KBM-7 (cell line): Measurements from ENCODE around the gene GUK1.
A peak's percentile ranks its signal among the peaks of the same experiment; 100 is the strongest.
"Not testable (repeated sequence)": the region's sequence is repeated elsewhere in the genome, so short reads cannot be mapped to it uniquely, and the experiment has no call there.

Experiments used
- DNase-seq: peaks from one replicate; pipeline ENCODE4 v3.0.0-alpha.2; 2015
- in situ Hi-C: fragments of 300-500 bp; cut with MboI; formaldehyde crosslinking; loops from 2 replicates; pipeline ENCODE4 v1.14.3; 2020; ENCODE audit warnings: low sequenced_read_pairs, low pct_unique_long_range_greater_than_20kb, mixed read lengths

The GUK1 gene

DNA sequence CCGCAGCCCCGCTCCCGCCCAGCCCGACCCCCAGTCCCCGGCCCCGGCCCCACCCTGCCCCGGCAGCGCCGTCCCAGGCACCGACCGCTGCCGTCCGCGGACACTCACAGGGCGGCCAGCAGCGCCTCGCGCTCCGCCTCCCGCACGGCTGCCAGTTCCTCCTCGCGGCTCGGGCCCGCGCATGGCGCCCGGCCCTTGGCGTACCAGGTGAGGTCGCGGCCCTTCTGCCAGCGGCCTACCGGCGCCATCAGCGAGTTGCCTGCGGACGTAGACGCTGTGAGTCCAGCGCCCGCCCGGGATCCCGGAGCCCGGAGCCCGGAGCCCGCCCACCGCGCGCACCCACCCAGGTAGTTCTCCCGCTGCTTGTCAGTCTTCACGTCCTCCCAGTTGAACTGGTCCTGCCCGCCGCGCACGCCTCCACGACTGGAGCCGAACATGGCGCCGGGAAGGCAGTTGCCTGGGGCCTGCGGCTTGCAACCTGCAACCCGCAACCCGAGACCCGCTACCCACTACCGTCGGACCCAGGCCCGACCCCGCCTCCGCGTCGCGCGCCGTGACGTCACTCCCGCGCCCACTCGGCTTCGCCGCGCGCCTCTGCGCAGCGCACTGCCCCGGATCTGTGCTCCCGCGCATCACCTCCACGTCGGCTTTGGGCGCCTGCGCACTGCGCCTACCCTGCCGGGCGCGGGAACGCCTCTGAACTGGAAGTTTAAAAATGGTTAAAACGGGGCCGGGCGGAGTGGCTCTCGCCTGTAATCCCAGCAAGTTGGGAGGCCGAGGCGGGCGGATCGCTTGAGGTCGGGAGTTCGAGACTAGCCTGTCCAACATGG is 37.1 kb upstream of the GUK1 start, which contains the start of gene C1orf35:
Gene C1orf35, minus strand, starts transcription at position 535 of the 830 bp plus-strand sequence. Its CDS starts 98 bp downstream, at position 437.
- DNase-seq, result peak; percentile 94
- in situ Hi-C loops, result no loop called here

GRCh38 chr1:228104526-228105269 is 35.4 kb upstream of the GUK1 start:
- no peak for DNase-seq
- in situ Hi-C loops, result no loop called here

DNA sequence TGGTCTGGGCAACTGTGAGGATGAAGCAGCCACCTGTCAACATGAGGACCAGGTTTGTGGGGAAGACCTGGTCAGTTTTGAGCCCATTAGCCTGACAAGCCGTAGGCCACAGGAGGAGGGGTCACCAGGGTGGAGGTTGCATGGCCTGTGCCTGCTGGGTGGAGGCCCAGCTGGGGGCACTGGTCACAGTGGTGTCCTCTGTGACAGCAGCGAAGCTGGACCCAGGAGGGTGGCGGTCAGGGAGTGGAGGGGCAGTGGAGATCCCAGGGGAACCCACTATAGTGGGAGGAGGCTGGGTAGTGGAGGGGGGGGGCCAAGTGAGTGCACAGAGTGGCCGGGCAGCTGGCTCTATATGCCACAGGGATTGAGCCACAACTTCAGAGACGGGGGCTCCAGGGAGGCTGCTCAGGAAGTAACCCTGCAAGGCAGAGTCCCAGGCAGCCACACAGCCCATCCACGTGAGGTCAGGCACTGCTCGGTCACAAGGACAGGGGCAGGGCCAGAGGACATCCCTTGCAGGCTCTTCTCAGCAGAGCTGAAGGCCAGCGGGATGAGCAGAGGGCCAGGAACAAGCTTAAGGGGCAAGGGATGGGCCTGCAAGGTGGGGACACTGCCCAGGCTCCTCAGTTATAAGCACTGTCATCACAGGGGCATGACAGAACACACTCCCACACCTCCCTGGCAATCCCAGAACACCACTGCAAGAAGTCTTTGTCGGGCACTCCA is 34.6 kb upstream of the GUK1 start:
- DNase-seq, result no peak
- in situ Hi-C loops, result no loop called here

DNA sequence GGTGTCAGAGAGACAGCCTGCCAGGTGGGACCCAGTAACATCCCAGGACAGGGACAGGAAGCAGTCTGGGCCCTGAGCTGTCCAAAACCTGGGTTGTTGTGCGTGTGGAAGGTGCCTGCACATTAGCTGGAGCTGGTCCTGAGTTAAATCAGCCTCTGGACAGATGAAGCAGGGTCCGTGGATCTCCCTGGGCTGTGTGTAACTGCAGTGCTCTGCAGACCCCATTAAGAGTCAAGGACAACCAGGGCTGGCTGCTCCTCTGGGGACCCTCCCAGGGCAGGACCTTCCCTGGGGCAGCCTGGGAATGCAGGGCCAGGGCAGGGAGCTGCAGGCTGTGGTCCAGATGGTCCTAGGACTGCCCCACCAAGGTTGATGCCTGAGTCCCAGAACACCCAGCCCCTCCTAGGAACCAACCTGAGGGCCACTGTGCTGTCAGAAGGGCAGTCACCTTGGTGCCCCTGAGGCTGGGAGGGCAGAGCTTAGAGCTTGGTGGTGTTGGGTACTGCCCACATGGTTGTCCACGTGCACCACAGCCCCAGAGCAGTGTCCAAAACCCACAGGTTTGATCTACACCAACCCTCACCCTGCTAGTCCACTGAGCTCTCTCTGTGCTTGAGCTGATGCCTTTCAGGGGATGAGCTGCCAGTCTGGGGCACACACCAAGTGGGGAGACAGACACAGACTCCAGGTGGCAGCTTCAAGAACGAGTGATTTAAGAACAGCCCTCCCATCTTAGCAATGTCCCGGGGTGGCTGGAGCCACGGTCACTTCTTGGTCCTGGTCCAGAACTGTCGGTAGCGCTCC is 33.9 kb upstream of the GUK1 start:
- DNase-seq, result no peak
- in situ Hi-C loops, result no loop called here

DNA sequence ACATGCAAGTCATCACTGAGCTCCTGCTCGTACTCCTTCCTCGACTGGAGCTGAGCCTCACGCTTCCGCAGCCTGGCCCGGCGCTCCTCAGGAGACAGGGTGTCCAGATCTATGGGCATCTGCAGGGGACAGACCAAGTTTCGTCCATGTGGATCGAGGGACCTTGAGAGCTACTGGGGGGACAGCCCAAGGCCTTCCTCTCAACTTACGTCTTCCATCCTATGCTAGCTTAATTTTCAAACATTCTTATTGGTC is 33.4 kb upstream of the GUK1 start:
- in situ Hi-C loops, result no loop called here
- no peak for DNase-seq

- DNase-seq, result no peak
- in situ Hi-C loops, result no loop called here
Measured at GRCh38 chr1:228107636-228108035, 32.4 kb upstream of the GUK1 start.

DNA sequence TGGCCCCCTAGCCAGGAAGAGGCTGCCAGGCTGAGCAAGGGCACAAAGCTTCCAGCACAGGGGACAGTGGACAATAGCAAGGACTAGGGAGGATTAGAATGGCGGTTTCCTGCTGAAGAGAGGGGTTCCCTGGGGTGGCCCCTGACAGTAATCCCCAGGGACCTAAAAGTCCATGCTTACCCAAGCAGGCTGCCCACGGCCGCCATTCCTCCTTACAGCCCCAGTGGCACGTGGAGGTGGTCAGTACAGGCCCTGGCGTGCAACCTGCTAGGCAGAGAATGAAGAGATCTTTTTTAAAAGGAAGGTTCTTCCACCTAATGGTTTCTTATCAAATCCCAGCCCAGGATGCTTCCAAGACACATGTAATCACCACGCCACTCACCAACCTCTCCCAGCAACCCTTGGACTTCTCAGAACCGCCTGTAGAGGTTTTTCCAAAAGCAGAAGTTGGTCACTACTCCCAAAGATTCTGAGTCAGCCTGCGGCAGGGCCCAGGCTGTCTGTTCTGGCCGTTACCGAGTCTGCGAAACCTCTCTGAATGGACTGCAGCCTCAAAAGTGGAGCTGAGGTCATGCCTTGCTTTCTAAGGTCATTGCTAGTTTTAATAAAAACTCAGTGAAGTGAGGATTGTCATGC is 31.9 kb upstream of the GUK1 start:
- in situ Hi-C loops, result no loop called here
- DNase-seq, result peak; percentile 39

- DNase-seq, result no peak
- in situ Hi-C loops, result no loop called here
Measured at GRCh38 chr1:228108742-228109072, 31.4 kb upstream of the GUK1 start.

DNA sequence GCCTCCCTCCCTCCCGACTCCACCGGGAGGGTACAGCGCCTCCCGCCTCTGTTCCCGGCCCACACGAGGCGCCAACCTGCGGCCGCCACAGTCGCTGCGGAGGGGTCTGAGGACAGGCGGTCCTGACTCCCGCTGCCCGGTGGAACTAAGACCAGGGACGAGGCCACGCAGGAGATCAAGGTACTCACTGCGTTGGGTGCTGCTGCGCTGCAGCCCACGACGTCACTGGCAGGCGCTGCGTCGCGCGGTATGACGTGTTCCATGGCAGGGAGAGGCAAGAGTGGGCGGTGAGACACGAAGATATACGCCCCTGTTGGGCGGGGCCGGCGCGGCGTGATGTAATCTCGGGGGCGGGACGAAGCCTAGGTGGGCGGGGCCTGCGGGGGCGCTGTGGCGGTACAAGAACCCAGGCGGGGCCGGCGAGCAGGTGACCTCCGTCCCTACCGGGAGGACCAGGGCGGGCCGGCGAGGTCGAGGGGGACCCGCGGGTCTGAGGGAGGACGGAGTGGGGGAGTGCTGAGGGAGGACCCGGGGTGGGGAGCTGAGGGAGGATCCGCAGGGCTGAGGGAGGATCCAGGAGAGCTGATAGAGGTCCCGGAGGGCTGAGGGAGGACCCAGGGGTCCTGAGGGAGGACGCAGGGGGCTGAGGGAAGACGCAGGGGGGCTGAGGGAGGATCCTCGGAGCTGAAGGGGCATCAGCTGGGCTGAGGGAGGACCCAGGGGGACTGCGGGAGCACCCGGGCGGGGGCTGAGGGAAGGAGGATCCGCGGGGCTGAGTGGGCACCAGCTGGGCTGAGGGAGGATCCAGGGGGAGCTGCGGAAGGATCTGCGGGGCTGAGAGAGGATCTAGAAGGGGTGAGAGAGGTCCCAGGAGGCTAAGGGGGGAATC is 30.8 kb upstream of the GUK1 start, which contains the start of gene MRPL55:
Gene MRPL55, minus strand, starts transcription at position 227 of the 889 bp plus-strand sequence. CDS start 1,039 bp downstream, outside the sequence.
- DNase-seq, result peak; percentile 95
- in situ Hi-C loops, result no loop called here

- in situ Hi-C loops, result no loop called here
- no peak for DNase-seq
Measured at GRCh38 chr1:228109962-228110488, 30.1 kb upstream of the GUK1 start.

DNA sequence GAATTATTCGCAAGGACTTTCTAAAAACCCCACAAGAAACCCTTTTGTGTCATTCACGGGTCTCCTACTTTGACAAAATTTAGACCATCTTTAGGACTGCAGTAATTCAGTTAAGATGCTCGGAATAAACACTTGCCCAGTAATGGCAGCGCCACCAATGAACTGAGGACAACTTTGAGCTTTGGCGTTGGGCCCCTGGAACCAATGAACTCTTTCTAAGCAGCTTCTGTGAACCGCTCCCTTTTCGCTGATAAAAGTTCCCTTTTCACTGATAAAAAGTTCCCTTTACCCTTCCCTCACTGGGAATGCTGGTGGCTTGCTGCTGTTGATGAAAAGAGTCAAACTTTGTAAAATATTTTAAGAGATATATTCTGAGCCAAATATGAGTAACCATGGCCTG is 29.5 kb upstream of the GUK1 start:
- in situ Hi-C loops, result no loop called here

GRCh38 chr1:228111315-228111714 is 28.8 kb upstream of the GUK1 start:
- in situ Hi-C loops, DNase-seq: not testable (repeated sequence)

More for the DNA sequence above, 29.5 kb upstream of the GUK1 start:
- DNase-seq, result no peak

DNA sequence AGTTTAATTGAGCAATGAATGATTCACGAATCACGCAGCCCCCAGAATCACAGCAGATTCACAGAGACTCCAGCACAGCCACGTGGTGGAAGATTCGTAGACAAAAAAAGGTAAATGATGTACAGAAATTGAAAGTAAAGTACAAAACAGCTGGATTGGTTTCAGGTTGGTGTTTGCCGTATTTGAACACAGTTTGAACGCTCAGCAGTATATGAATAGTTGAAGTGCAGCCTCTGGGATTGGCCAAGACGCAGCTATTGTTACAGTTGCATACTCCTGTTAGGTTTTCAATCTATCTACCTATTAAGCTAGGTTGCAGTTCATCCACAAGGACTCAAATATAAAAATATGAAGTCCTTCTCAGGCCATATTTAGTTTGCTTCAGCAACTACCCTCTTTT is 27.9 kb upstream of the GUK1 start:
- DNase-seq, result no peak
- in situ Hi-C loops, result no loop called here

DNA sequence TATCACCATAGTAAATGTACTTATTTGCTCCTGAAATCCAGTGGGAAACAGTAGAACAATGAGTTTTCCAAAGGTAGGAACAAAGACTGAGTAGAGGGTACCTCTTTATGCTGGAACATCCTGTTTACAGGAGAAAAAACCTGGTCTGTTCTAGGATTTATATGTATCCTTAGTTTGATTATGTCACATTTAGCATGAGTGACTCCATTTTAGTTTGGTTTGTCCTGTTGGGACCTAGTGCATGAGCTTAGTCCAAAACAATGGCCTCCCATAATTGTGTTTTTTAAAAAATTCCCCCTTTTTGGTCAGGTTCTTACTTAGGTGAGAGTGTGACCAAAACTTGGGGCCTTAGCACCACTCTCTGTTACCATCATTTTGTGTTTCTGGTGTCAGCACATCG is 27.5 kb upstream of the GUK1 start:
- in situ Hi-C loops, result no loop called here
- no peak for DNase-seq

DNA sequence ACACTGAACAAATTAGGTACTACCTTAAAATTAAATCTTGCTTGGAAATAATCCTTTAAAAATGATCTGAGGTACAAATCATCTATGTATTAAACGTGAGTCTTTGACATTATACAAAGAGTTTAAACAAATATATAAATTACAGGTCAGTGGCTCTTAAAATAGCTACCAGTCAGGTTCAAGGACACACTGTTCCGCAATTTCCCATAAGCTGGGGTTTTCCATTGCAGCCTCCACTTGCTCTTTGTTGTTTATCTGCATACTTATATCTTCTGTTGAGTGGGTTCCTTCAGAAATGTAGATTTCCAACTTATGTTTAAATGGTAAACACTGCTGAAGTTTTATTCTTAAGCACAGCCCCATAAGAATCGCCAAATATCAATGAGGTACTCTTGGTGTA is 25.3 kb upstream of the GUK1 start:
- in situ Hi-C loops, result no loop called here
- DNase-seq, result no peak

DNA sequence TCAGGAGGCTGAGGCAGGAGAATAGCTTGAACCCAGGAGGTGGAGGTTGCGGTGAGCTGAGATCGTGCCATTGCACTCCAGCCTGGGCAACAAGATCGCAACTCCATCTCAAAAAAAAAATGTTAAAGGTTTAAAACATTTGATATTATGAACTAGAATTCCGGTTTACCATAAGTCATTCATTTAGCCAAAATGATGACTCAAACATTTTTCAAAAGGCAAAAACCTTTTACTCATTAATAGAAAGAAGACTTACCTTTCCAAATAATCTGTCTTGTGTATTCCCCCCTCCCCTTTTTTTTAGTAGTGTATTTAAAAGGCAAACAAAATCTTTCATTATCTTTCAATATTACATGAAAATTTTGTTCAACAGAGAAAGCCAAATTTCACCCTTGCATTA is 22.7 kb upstream of the GUK1 start:
- no peak for DNase-seq
- in situ Hi-C loops, result no loop called here

DNA sequence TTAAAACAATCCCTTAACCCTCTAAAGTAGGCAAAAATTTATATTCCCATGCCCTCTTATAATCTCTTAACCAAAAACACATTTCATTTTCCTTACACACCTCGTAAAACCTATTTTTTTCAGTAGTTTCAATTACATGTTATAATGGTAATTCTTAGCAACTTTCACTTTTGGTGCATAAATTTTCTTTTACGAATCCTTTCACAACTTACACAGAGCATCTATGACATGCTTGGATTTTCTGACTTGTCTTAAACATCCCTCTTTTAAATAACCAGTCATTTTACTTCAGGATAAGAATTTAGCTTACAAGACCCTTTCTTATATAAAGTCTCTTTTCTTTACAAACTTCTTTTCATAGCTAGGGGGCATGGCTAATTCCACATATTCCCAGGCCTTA is 22.0 kb upstream of the GUK1 start:
- no peak for DNase-seq
- in situ Hi-C loops, result no loop called here

DNA sequence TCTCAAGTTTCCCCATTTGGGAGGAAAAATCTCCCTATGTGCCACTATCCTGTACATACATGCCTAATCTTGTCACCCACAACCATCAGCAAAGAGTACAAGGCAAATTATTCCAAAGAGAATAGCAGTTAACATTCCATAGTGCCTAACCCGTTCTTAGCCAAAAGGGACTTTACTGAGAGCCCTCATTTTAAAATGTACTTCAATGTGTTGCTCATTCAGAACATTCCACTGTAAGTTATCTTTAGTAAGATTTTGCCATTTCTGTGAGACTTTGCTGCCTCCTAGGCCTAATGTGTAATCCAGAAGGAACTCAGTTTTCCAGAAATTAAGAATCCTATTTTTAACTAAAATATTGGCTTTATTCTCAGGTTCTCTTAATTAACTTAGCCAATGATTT is 19.7 kb upstream of the GUK1 start:
- no peak for DNase-seq
- in situ Hi-C loops, result no loop called here
